HepG2 (cell line): ENCODE data around the gene CHD9. TPM values are rescaled to one million over a fixed set of nuclear protein-coding genes. Genes with fewer than 3 reads are reported as not detected.

ENCODE experiments used
- AHR ChIP-seq: IDR thresholded peaks from 2 replicates; pipeline ENCODE4 v1.6.1; 2018; ENCODE audit warnings: missing genetic modification reagents, missing compliant biosample characterization
- SRSF1 ChIP-seq: fragments of 200-400 bp; formaldehyde crosslinking; optimal IDR thresholded peaks from 2 replicates; pipeline ENCODE3; 2017; ENCODE audit warnings: mild to moderate bottlenecking, low read depth, low read length, moderate library complexity
- U2AF1 ChIP-seq: fragments of 200-400 bp; formaldehyde crosslinking; optimal IDR thresholded peaks from 2 replicates; pipeline ENCODE3; 2017; ENCODE audit warnings: mild to moderate bottlenecking, low read depth, low read length
- ZNF274 ChIP-seq: sonication (generic); formaldehyde crosslinking; IDR thresholded peaks from 2 replicates; pipeline ENCODE4 v1.5.1; 2020; ENCODE audit warnings: mild to moderate bottlenecking, missing genetic modification reagents
- ZNF407 ChIP-seq: sonication (generic); formaldehyde crosslinking; IDR thresholded peaks from one replicate; pipeline ENCODE4 v1.5.1; 2020; ENCODE audit warnings: mild to moderate bottlenecking, missing genetic modification reagents; ENCODE audit errors: not compliant biosample characterization
- polyA plus RNA-seq, 8 experiments: library from polyadenylated mRNA; depleted of rRNA in 3 of 8; stranded (reverse) in 7 of 8; unstranded in 1 of 8; fragments of >200 nt; fragmentation: Illumina TruSeq in 4 of 8; extraction: Trizol in 4 of 8; gene quantifications; 2 replicates each; pipeline versions ENCODE4 v1.2.1 to v1.2.3, GENCODE V29; 2011 to 2016; ENCODE audit warnings: low read depth in 4 of 8, missing spikeins in 1 of 8, mixed read lengths in 1 of 8; ENCODE audit not compliant: insufficient read depth in 1 of 8
- total RNA-seq, 5 experiments: library from RNA; depleted of rRNA; stranded (reverse); fragments of >200 nt; fragmentation: Illumina TruSeq; extraction: Trizol; gene quantifications; 2 replicates each; pipeline ENCODE4 v1.2.3, GENCODE V29; 2016; ENCODE audit warnings: low read depth in 1 of 5
- TF ChIP-seq, protein P1 (sequence below): sonication (generic); formaldehyde crosslinking; IDR thresholded peaks from 2 replicates; pipeline ENCODE4 v1.9.0; 2021; ENCODE audit warnings: mild to moderate bottlenecking, missing genetic modification reagents
- TF ChIP-seq, protein P2 (sequence below): sonication (generic); formaldehyde crosslinking; IDR thresholded peaks from 2 replicates; pipeline ENCODE4 v1.4.0; 2020; ENCODE audit warnings: missing genetic modification reagents, borderline replicate concordance

CHD9 gene
- total and polyA plus RNA-seq, 2 of the 13 experiments (the other 11 are each of a cell fraction or from before 2014, with no cell fraction given), result 23.4 to 27.7 TPM

GRCh38 chr16:53054670-53055485, at the start of gene CHD9 (continued):
- peak; percentile 98 for TF ChIP-seq ZNF407 (CRISPR knock-in tag)
- TF ChIP-seq ZNF274 (CRISPR knock-in tag), result peak; percentile 90; the same call in 1 of the 2 replicates
- no peak for TF ChIP-seq U2AF1
- TF ChIP-seq, protein P1, sequence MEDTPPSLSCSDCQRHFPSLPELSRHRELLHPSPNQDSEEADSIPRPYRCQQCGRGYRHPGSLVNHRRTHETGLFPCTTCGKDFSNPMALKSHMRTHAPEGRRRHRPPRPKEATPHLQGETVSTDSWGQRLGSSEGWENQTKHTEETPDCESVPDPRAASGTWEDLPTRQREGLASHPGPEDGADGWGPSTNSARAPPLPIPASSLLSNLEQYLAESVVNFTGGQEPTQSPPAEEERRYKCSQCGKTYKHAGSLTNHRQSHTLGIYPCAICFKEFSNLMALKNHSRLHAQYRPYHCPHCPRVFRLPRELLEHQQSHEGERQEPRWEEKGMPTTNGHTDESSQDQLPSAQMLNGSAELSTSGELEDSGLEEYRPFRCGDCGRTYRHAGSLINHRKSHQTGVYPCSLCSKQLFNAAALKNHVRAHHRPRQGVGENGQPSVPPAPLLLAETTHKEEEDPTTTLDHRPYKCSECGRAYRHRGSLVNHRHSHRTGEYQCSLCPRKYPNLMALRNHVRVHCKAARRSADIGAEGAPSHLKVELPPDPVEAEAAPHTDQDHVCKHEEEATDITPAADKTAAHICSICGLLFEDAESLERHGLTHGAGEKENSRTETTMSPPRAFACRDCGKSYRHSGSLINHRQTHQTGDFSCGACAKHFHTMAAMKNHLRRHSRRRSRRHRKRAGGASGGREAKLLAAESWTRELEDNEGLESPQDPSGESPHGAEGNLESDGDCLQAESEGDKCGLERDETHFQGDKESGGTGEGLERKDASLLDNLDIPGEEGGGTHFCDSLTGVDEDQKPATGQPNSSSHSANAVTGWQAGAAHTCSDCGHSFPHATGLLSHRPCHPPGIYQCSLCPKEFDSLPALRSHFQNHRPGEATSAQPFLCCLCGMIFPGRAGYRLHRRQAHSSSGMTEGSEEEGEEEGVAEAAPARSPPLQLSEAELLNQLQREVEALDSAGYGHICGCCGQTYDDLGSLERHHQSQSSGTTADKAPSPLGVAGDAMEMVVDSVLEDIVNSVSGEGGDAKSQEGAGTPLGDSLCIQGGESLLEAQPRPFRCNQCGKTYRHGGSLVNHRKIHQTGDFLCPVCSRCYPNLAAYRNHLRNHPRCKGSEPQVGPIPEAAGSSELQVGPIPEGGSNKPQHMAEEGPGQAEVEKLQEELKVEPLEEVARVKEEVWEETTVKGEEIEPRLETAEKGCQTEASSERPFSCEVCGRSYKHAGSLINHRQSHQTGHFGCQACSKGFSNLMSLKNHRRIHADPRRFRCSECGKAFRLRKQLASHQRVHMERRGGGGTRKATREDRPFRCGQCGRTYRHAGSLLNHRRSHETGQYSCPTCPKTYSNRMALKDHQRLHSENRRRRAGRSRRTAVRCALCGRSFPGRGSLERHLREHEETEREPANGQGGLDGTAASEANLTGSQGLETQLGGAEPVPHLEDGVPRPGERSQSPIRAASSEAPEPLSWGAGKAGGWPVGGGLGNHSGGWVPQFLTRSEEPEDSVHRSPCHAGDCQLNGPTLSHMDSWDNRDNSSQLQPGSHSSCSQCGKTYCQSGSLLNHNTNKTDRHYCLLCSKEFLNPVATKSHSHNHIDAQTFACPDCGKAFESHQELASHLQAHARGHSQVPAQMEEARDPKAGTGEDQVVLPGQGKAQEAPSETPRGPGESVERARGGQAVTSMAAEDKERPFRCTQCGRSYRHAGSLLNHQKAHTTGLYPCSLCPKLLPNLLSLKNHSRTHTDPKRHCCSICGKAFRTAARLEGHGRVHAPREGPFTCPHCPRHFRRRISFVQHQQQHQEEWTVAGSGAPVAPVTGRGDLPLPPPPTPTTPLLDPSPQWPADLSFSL, result peak; percentile 79; the same call in 1 of the 2 replicates
- no peak; the same call in none of the 2 replicates for TF ChIP-seq AHR (CRISPR knock-in tag)
- TF ChIP-seq, protein P2, sequence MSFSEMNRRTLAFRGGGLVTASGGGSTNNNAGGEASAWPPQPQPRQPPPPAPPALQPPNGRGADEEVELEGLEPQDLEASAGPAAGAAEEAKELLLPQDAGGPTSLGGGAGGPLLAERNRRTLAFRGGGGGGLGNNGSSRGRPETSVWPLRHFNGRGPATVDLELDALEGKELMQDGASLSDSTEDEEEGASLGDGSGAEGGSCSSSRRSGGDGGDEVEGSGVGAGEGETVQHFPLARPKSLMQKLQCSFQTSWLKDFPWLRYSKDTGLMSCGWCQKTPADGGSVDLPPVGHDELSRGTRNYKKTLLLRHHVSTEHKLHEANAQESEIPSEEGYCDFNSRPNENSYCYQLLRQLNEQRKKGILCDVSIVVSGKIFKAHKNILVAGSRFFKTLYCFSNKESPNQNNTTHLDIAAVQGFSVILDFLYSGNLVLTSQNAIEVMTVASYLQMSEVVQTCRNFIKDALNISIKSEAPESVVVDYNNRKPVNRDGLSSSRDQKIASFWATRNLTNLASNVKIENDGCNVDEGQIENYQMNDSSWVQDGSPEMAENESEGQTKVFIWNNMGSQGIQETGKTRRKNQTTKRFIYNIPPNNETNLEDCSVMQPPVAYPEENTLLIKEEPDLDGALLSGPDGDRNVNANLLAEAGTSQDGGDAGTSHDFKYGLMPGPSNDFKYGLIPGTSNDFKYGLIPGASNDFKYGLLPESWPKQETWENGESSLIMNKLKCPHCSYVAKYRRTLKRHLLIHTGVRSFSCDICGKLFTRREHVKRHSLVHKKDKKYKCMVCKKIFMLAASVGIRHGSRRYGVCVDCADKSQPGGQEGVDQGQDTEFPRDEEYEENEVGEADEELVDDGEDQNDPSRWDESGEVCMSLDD (CRISPR knock-in tag), result peak; percentile 83
- peak; percentile 76 for TF ChIP-seq SRSF1
